Measurements from ENCODE around the gene FBXO11. TPM values are rescaled to one million over a fixed set of nuclear protein-coding genes. Genes with fewer than 3 reads are reported as not detected.

FBXO11 gene
- total and polyA plus RNA-seq, 2 donors (not counting 1 experiment from before 2014, with no cell fraction given), result 37.7 to 81.6 TPM

DNA sequence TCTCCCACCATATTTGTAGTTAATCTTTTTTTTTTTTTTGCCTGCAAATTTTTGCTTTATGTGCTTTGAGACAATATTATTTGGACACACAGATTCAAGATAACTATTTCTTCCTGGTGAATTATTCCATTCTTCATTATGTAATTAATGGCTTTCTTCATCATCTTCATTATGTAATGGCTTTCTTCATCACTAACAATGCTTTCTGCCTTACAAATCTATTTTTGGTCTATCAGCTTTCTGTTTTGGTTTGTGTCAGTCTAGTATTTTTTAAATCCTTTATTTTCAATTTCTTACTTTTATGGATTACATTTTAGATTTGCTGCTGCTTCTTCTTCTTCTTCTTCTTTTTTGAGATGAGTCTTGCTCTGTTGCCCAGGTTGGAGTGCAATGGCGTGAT, 62.9 kb downstream of the FBXO11 start:
- DNase-seq (ENCODE audit: low read depth in 2 of 2), result no peak
- no peak for TF ChIP-seq EZH2 (IDR thresholded peaks at IDR 0.05; ENCODE audit: low read length, missing control alignments)
- no peak for TF ChIP-seq CTCF (conservative IDR thresholded peaks at IDR 0.05 in 1 of 2, IDR thresholded peaks at IDR 0.05 in 1 of 2; ENCODE audit: low read depth in 1 of 2, low read length in 2 of 2)
- no peak overlapping the region for H2AFZ ChIP-seq (ENCODE audit: low read length)
- H3K4me1 ChIP-seq (ENCODE audit: control insufficient read depth, extremely low read depth, insufficient read depth, low read length), result no peaks in the 10 kb centered on the region
- H3K36me3 ChIP-seq (ENCODE audit: control insufficient read depth, insufficient read depth, low read length), result peaks cover 3% of the 10 kb centered on the region
- no peak overlapping the region for H3K4me2 ChIP-seq (ENCODE audit: extremely low read depth, insufficient read depth, low read length)
- no peak overlapping the region for H3K27ac ChIP-seq (ENCODE audit: insufficient read depth, low read length)
- H3K9me3 ChIP-seq (ENCODE audit: control insufficient read depth, insufficient read depth, low read depth, low read length), result no peaks in the 10 kb centered on the region
- H4K20me1 ChIP-seq (ENCODE audit: control insufficient read depth, extremely low read depth, insufficient read depth, low read length), result no peaks in the 10 kb centered on the region
- H3K27me3 ChIP-seq (ENCODE audit: control insufficient read depth, insufficient read depth, low read length), result no peaks in the 10 kb centered on the region
- no peak overlapping the region for H3K9ac ChIP-seq (ENCODE audit: insufficient read depth, low read length)
- peaks cover 47% of the 10 kb centered on the region for H3K79me2 ChIP-seq (ENCODE audit: control insufficient read depth, insufficient read depth, low read length)
- H3K4me3 ChIP-seq (replicated peaks in 1 of 4; ENCODE audit: control extremely low read depth in 1 of 4, insufficient read depth in 1 of 4, low read depth in 3 of 4, low read length in 4 of 4), result no peak overlapping the region

DNA sequence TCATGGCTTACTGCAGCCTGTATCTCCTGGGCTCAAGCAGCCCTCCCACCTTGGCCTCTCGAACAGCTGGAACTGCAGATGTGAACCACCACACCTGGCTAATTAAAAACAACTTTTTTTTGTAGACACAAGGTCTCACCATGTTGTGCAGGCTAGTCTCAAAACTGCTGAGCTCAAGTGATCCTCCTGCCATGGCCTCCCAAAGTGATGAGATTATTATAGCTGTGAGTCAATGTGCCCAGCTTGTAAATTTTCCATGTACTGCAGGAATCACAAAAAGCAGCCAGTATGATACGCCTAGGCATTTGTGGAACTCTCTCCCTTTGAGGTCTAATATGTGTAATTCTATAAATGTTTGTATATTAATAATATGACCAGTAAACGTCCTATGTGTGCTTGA, 63.5 kb downstream of the FBXO11 start:
- Histone ChIP-seq H3K9ac (ENCODE audit: insufficient read depth, low read length) (no peak overlapping the region), H4K20me1 (ENCODE audit: control insufficient read depth, extremely low read depth, insufficient read depth, low read length) (no peaks in the 10 kb centered on the region), H3K27me3 (ENCODE audit: control insufficient read depth, insufficient read depth, low read length) (no peaks in the 10 kb centered on the region), H3K9me3 (ENCODE audit: control insufficient read depth, insufficient read depth, low read depth, low read length) (no peaks in the 10 kb centered on the region), H3K4me3 (replicated peaks in 1 of 4; ENCODE audit: control extremely low read depth in 1 of 4, insufficient read depth in 1 of 4, low read depth in 3 of 4, low read length in 4 of 4) (no peak overlapping the region), H3K4me2 (ENCODE audit: extremely low read depth, insufficient read depth, low read length) (no peak overlapping the region), H3K36me3 (ENCODE audit: control insufficient read depth, insufficient read depth, low read length) (peaks cover 3% of the 10 kb centered on the region), H3K79me2 (ENCODE audit: control insufficient read depth, insufficient read depth, low read length) (peaks cover 42% of the 10 kb centered on the region), H3K4me1 (ENCODE audit: control insufficient read depth, extremely low read depth, insufficient read depth, low read length) (no peaks in the 10 kb centered on the region), H2AFZ (ENCODE audit: low read length) (no peak overlapping the region), H3K27ac (ENCODE audit: insufficient read depth, low read length) (no peak overlapping the region)
- TF ChIP-seq CTCF (conservative IDR thresholded peaks at IDR 0.05 in 1 of 2, IDR thresholded peaks at IDR 0.05 in 1 of 2; ENCODE audit: low read depth in 1 of 2, low read length in 2 of 2), result no peak
- TF ChIP-seq EZH2 (IDR thresholded peaks at IDR 0.05; ENCODE audit: low read length, missing control alignments), result no peak
- peak in 1 of 2 donors; percentile 10 for DNase-seq (ENCODE audit: low read depth in 2 of 2)

DNA sequence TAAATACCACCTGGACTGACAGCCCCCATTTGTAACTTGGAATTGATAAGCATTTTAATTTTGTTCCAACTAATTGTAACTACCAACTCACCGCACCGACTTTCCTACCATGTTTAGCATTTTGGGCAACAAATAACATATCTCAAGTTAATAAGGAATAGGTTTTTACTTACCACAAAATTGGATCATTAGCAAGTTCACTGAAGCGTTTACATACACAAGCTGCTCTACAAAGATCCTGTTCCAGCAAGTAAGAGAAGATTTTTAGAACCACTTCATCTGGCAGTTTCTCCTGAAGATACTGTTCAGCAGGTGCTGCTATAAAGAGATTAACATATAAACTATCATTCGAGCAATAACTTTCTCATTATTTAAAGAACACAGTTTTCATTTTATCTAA, 67.6 kb downstream of the FBXO11 start:
- Histone ChIP-seq H3K4me2 (ENCODE audit: extremely low read depth, insufficient read depth, low read length) (no peak overlapping the region), H3K27ac (ENCODE audit: insufficient read depth, low read length) (no peak overlapping the region), H4K20me1 (ENCODE audit: control insufficient read depth, extremely low read depth, insufficient read depth, low read length) (no peaks in the 10 kb centered on the region), H3K36me3 (ENCODE audit: control insufficient read depth, insufficient read depth, low read length) (peaks cover 6% of the 10 kb centered on the region), H3K27me3 (ENCODE audit: control insufficient read depth, insufficient read depth, low read length) (no peaks in the 10 kb centered on the region), H3K9me3 (ENCODE audit: control insufficient read depth, insufficient read depth, low read depth, low read length) (no peaks in the 10 kb centered on the region), H3K4me1 (ENCODE audit: control insufficient read depth, extremely low read depth, insufficient read depth, low read length) (no peaks in the 10 kb centered on the region), H3K4me3 (replicated peaks in 1 of 4; ENCODE audit: control extremely low read depth in 1 of 4, insufficient read depth in 1 of 4, low read depth in 3 of 4, low read length in 4 of 4) (no peak overlapping the region), H3K9ac (ENCODE audit: insufficient read depth, low read length) (no peak overlapping the region), H2AFZ (ENCODE audit: low read length) (no peak overlapping the region), H3K79me2 (ENCODE audit: control insufficient read depth, insufficient read depth, low read length) (peaks cover 12% of the 10 kb centered on the region)
- TF ChIP-seq EZH2 (IDR thresholded peaks at IDR 0.05; ENCODE audit: low read length, missing control alignments), result no peak
- no peak for TF ChIP-seq CTCF (conservative IDR thresholded peaks at IDR 0.05 in 1 of 2, IDR thresholded peaks at IDR 0.05 in 1 of 2; ENCODE audit: low read depth in 1 of 2, low read length in 2 of 2)
- DNase-seq (ENCODE audit: low read depth in 2 of 2), result no peak

Measured in fibroblast of lung (primary cell).